HG03066 (cell line): Measurements from ENCODE around the gene MRPL23.
"Not testable (repeated sequence)": the region's sequence is repeated elsewhere in the genome, so short reads cannot be mapped to it uniquely, and the experiment has no call there.

Experiments
- ATAC-seq: cut with Tn5 transposase; IDR thresholded peaks from one replicate; pipeline ENCODE4 v1.9.1; 2021; ENCODE audit warnings: low read depth; ENCODE audit not compliant: unreplicated experiment

MRPL23 gene

GRCh38 chr11:1932681-1933080 lies 14.5 kb upstream of the MRPL23 start:
- ATAC-seq, result no peak

GRCh38 chr11:1933416-1934334 lies 13.5 kb upstream of the MRPL23 start:
- no peak for ATAC-seq

- no peak for ATAC-seq
Observed at GRCh38 chr11:1934335-1935155, 12.6 kb upstream of the MRPL23 start.

GRCh38 chr11:1935156-1936071 lies 11.7 kb upstream of the MRPL23 start:
- ATAC-seq, result no peak

GRCh38 chr11:1936072-1936780 lies 10.9 kb upstream of the MRPL23 start:
- no peak for ATAC-seq

- ATAC-seq, result no peak
Observed at GRCh38 chr11:1936781-1937615, 10.1 kb upstream of the MRPL23 start.

- ATAC-seq, result no peak
Observed at GRCh38 chr11:1937616-1938342, 9.4 kb upstream of the MRPL23 start.

GRCh38 chr11:1938343-1939005 lies 8.7 kb upstream of the MRPL23 start:
- no peak for ATAC-seq

GRCh38 chr11:1939006-1939625 lies 8.0 kb upstream of the MRPL23 start:
- ATAC-seq, result no peak

- not testable (repeated sequence) for ATAC-seq
Observed at GRCh38 chr11:1939788-1940187, 7.3 kb upstream of the MRPL23 start.

GRCh38 chr11:1942558-1943260 lies 4.4 kb upstream of the MRPL23 start:
- no peak for ATAC-seq

- no peak for ATAC-seq
Observed at GRCh38 chr11:1943576-1943975, 3.6 kb upstream of the MRPL23 start.

GRCh38 chr11:1943977-1944376 lies 3.2 kb upstream of the MRPL23 start:
- ATAC-seq, result no peak

- no peak for ATAC-seq
Observed at GRCh38 chr11:1947592-1948237, 583 bp downstream of the MRPL23 start.

GRCh38 chr11:1948389-1948788 lies 1.3 kb downstream of the MRPL23 start:
- no peak for ATAC-seq

GRCh38 chr11:1949302-1949701 lies 2.2 kb downstream of the MRPL23 start:
- ATAC-seq, result no peak
